GM23248 (cell line): Measurements from ENCODE around the gene SEM1. TPM values are rescaled to one million over a fixed set of nuclear protein-coding genes. Genes with fewer than 3 reads are reported as not detected.
"Not testable (repeated sequence)": the region's sequence is repeated elsewhere in the genome, so short reads cannot be mapped to it uniquely, and the experiment has no call there.

Experiments
- DNase-seq: peaks from one replicate; pipeline ENCODE4 v3.0.0-alpha.2; 2015
- H2AFZ ChIP-seq: fragments of 200-600 bp; sonication (generic); 2 replicates; pipeline ENCODE4 v1.6.1; 2016; ENCODE audit warnings: antibody characterized with exemption
- H3F3A ChIP-seq: fragments of 200-600 bp; sonication (generic); 2 replicates; pipeline ENCODE4 v1.6.1; 2016; ENCODE audit warnings: mild to moderate bottlenecking, antibody characterized with exemption, mixed run types; ENCODE audit not compliant: insufficient read depth
- H3K27ac ChIP-seq: fragments of 200-600 bp; sonication (generic); 2 replicates; pipeline ENCODE4 v1.5.1; 2016; ENCODE audit warnings: mild to moderate bottlenecking
- H3K27me3 ChIP-seq: fragments of 200-600 bp; sonication (generic); replicated peaks from 2 replicates; pipeline ENCODE4 v1.6.1; 2016; ENCODE audit warnings: mild to moderate bottlenecking; ENCODE audit not compliant: insufficient read depth
- H3K36me3 ChIP-seq: fragments of 200-600 bp; sonication (generic); 2 replicates; pipeline ENCODE4 v1.6.1; 2016; ENCODE audit warnings: low read depth, mild to moderate bottlenecking
- H3K4me1 ChIP-seq: fragments of 200-600 bp; sonication (generic); 2 replicates; pipeline ENCODE4 v1.6.1; 2016; ENCODE audit warnings: mild to moderate bottlenecking; ENCODE audit not compliant: insufficient read depth
- H3K4me2 ChIP-seq: fragments of 200-600 bp; sonication (generic); one replicate; pipeline ENCODE4 v1.6.1; 2016; ENCODE audit warnings: mild to moderate bottlenecking; ENCODE audit not compliant: unreplicated experiment
- H3K4me3 ChIP-seq: fragments of 200-600 bp; sonication (generic); 2 replicates; pipeline ENCODE4 v1.5.1; 2016; ENCODE audit warnings: mild to moderate bottlenecking
- H3K79me2 ChIP-seq: fragments of 200-600 bp; sonication (generic); 2 replicates; pipeline ENCODE4 v1.6.1; 2016; ENCODE audit warnings: mild to moderate bottlenecking; ENCODE audit not compliant: insufficient read depth
- H3K9ac ChIP-seq: fragments of 200-600 bp; sonication (generic); 2 replicates; pipeline ENCODE4 v1.6.1; 2016; ENCODE audit warnings: mild to moderate bottlenecking
- H3K9me2 ChIP-seq: fragments of 200-600 bp; sonication (generic); 2 replicates; pipeline ENCODE4 v1.6.1; 2016; ENCODE audit warnings: mixed run types, mild to moderate bottlenecking, moderate library complexity; ENCODE audit not compliant: insufficient read depth
- H3K9me3 ChIP-seq: fragments of 200-600 bp; sonication (generic); one replicate; pipeline ENCODE4 v1.6.1; 2017; ENCODE audit warnings: low read depth
- H4K20me1 ChIP-seq: fragments of 200-600 bp; sonication (generic); 2 replicates; pipeline ENCODE4 v1.6.0; 2016; ENCODE audit not compliant: insufficient read depth
- EZH2 ChIP-seq: fragments of 200-600 bp; sonication (generic); IDR thresholded peaks from 2 replicates; pipeline ENCODE4 v1.6.1; 2018; ENCODE audit warnings: antibody characterized with exemption, mild to moderate bottlenecking; ENCODE audit not compliant: insufficient read depth, poor library complexity, severe bottlenecking
- EZH2phosphoT487 ChIP-seq: fragments of 200-600 bp; sonication (generic); IDR thresholded peaks from 2 replicates; pipeline ENCODE4 v1.6.1; 2018; ENCODE audit warnings: antibody characterized with exemption, moderate library complexity, mild to moderate bottlenecking, low read depth; ENCODE audit not compliant: insufficient read depth
- WGBS, 2 experiments: methylation state at CpG; one replicate each; pipeline ENCODE4 v1.1.6; 2015 to 2017; ENCODE audit warnings: low lambda C conversion rate in 2 of 2, low coverage in 1 of 2; ENCODE audit errors: missing lambda C conversion rate in 2 of 2; 5-methylcytosine and 5-hydroxymethylcytosine counted together
- in situ Hi-C: fragments of 300-500 bp; cut with MboI; formaldehyde crosslinking; loops from 2 replicates; pipeline ENCODE4 v1.15.0; 2020
- polyA plus RNA-seq: library from polyadenylated mRNA; unstranded; fragments of >200 nt; fragmentation: Nextera tagmentation; extraction: Ambion mirVana; gene quantifications from 2 replicates; pipeline ENCODE4 v1.2.1, GENCODE V29; 2016
- total RNA-seq: library from RNA; depleted of rRNA; stranded (reverse); fragments of >200 nt; shearing (Covaris generic); gene quantifications from 2 replicates; pipeline ENCODE4 v1.2.3, GENCODE V29; 2014

The SEM1 gene
- total and polyA plus RNA-seq, 2 experiments from 2014 or later, result 16.8 to 270 TPM

GRCh38 chr7:96665689-96666088, 44.0 kb downstream of the SEM1 start:
- Histone ChIP-seq H2AFZ (no peak overlapping the region), H3K4me3 (no peak overlapping the region)
- in situ Hi-C loops, result no loop called here

DNA sequence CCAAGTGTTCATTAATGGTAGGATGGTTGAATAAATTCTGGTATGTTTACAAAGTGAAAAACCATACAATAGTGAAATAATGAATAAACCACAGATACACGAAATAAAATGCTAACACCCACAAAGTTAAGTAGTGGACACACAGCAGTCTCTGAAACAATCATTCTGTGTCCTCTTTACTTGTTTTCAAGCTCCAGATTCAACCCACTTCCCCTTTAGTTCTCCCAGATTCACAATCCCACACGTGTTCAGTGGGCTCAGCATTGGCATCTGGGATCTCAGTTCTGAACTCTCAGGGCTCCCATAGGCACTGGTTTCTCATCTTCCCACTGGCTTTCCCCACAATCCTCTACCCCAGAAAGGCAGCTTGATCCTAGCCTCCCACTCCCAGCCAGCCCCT, 44.9 kb downstream of the SEM1 start:
- H3K27me3 ChIP-seq, result no peaks in the 10 kb centered on the region
- no peak overlapping the region for H2AFZ ChIP-seq
- H3K79me2 ChIP-seq, result no peaks in the 10 kb centered on the region
- H3K9me2 ChIP-seq, result no peaks in the 10 kb centered on the region
- H3K36me3 ChIP-seq, result no peaks in the 10 kb centered on the region
- TF ChIP-seq EZH2 (no peak), EZH2phosphoT487 (no peak)
- no peaks in the 10 kb centered on the region for H3K4me1 ChIP-seq
- H3K9me3 ChIP-seq, result no peaks in the 10 kb centered on the region
- no peak for DNase-seq
- whole genome bisulfite sequencing, 2 experiments, result 66 to 81% methylated on average over 2 of the region's 2 CpGs
- in situ Hi-C loops, result no loop called here
- H3F3A ChIP-seq, result no peaks in the 10 kb centered on the region
- no peak overlapping the region for H3K9ac ChIP-seq
- H3K27ac ChIP-seq, result no peak overlapping the region
- no peaks in the 10 kb centered on the region for H4K20me1 ChIP-seq
- H3K4me3 ChIP-seq, result no peak overlapping the region
- no peak overlapping the region for H3K4me2 ChIP-seq

More at GRCh38 chr7:96665689-96666088, 44.0 kb downstream of the SEM1 start:
- Histone ChIP-seq H3K4me1 (no peaks in the 10 kb centered on the region), H4K20me1 (no peaks in the 10 kb centered on the region), H3K27me3 (no peaks in the 10 kb centered on the region), H3K27ac (no peak overlapping the region), H3K9ac (no peak overlapping the region), H3F3A (no peaks in the 10 kb centered on the region), H3K9me3 (no peaks in the 10 kb centered on the region), H3K79me2 (no peaks in the 10 kb centered on the region), H3K36me3 (no peaks in the 10 kb centered on the region), H3K4me2 (no peak overlapping the region), H3K9me2 (no peaks in the 10 kb centered on the region)
- no peak for TF ChIP-seq EZH2
- no peak for TF ChIP-seq EZH2phosphoT487
- 95 to 100% methylated on average over 1 of the region's 1 CpG for WGBS, 2 experiments
- DNase-seq, result no peak

GRCh38 chr7:96663871-96664445, 45.7 kb downstream of the SEM1 start:
- no peaks in the 10 kb centered on the region for H3K9me3 ChIP-seq
- H3K9me2 ChIP-seq, result no peaks in the 10 kb centered on the region
- no peaks in the 10 kb centered on the region for H3K27me3 ChIP-seq
- H4K20me1 ChIP-seq, result no peaks in the 10 kb centered on the region
- no peak overlapping the region for H3K9ac ChIP-seq
- no peaks in the 10 kb centered on the region for H3F3A ChIP-seq
- 79% methylated on average over 3 of the region's 3 CpGs for WGBS, 2 experiments
- TF ChIP-seq EZH2, result no peak
- TF ChIP-seq EZH2phosphoT487, result no peak
- no peak overlapping the region for H3K27ac ChIP-seq
- H3K36me3 ChIP-seq, result no peaks in the 10 kb centered on the region
- H3K79me2 ChIP-seq, result no peaks in the 10 kb centered on the region
- H3K4me2 ChIP-seq, result no peak overlapping the region
- no peak for DNase-seq
- no peak overlapping the region for H3K4me3 ChIP-seq
- in situ Hi-C loops, result no loop called here
- H2AFZ ChIP-seq, result no peak overlapping the region
- no peaks in the 10 kb centered on the region for H3K4me1 ChIP-seq

GRCh38 chr7:96663457-96663856, 46.2 kb downstream of the SEM1 start:
- no peak for DNase-seq
- Histone ChIP-seq H3K79me2 (no peaks in the 10 kb centered on the region), H3K36me3 (no peaks in the 10 kb centered on the region), H3K9ac (no peak overlapping the region), H3K27me3 (no peaks in the 10 kb centered on the region), H2AFZ (no peak overlapping the region), H3K9me3 (no peaks in the 10 kb centered on the region), H3K4me2 (no peak overlapping the region), H3F3A (no peaks in the 10 kb centered on the region), H3K9me2 (no peaks in the 10 kb centered on the region), H4K20me1 (no peaks in the 10 kb centered on the region), H3K4me3 (no peak overlapping the region), H3K27ac (no peak overlapping the region), H3K4me1 (no peaks in the 10 kb centered on the region)
- TF ChIP-seq EZH2phosphoT487, result no peak
- no peak for TF ChIP-seq EZH2
- 93 to 95% methylated on average over 2 of the region's 2 CpGs for WGBS, 2 experiments
- in situ Hi-C loops, result no loop called here

DNA sequence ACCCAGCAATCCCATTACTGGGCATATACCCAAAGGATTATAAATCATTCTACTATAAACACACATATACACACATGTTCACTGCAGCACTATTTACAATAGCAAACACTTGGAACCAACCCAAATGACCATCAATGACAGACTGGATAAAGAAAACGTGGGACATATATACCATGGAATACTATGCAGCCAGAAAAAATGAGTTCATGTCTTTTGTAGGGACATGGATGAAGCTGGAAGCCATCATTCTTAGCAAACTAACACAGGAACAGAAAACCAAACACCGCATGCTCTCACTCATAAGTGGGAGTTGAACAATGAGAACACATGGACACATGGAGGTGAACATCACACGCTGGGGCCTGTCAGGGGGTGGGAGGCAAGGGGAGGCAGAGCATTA, 47.5 kb downstream of the SEM1 start:
- H4K20me1 ChIP-seq, result not testable (repeated sequence)

More for the DNA sequence above, 47.5 kb downstream of the SEM1 start:
- H3K27me3 ChIP-seq, H3K36me3 ChIP-seq, H3K4me2 ChIP-seq, DNase-seq, H2AFZ ChIP-seq, in situ Hi-C loops, H3F3A ChIP-seq, H3K79me2 ChIP-seq, H3K9me2 ChIP-seq, H3K4me1 ChIP-seq, H3K4me3 ChIP-seq, H3K27ac ChIP-seq, H3K9ac ChIP-seq, H3K9me3 ChIP-seq: not testable (repeated sequence)
- 86 to 88% methylated on average over 3 of the region's 3 CpGs for WGBS, 2 experiments
